Gastrocnemius medialis (tissue), 4 donors: ENCODE results near the gene XG. TPM values are rescaled to one million over a fixed set of nuclear protein-coding genes. Genes with fewer than 3 reads are reported as not detected.
"Not testable (repeated sequence)": the region's sequence is repeated elsewhere in the genome, so short reads cannot be mapped to it uniquely, and the experiment has no call there.

Experiments
- ATAC-seq, 2 donors: fragments of 150-250 bp; one replicate each; pipeline ENCODE4 v1.9.1; 2016
- DNase-seq, 2 donors: peaks; one replicate each; pipeline ENCODE4 v3.0.0-alpha.2; 2019
- H3K27ac ChIP-seq, 4 donors: fragments of 200-600 bp; sonication (generic); 1 replicate in 1 of 4; 2 replicates in 3 of 4; pipeline ENCODE4 v1.5.1; 2016 to 2018; ENCODE audit warnings: mild to moderate bottlenecking in 2 of 4, moderate library complexity in 1 of 4
- H3K27me3 ChIP-seq, 3 donors: fragments of 200-600 bp; sonication (generic) in 2 of 3; 1 replicate in 1 of 3; 2 replicates in 2 of 3; pipeline versions ENCODE4 v1.5.1 to v1.6.0; 2016 to 2019; ENCODE audit warnings: mild to moderate bottlenecking in 1 of 3, moderate library complexity in 1 of 3
- H3K36me3 ChIP-seq, 2 donors: fragments of 200-600 bp; sonication (generic) in 1 of 2; one replicate each; pipeline ENCODE4 v1.5.1; 2017 to 2018
- H3K4me1 ChIP-seq, 2 donors: fragments of 200-600 bp; sonication (generic) in 1 of 2; one replicate each; pipeline ENCODE4 v1.5.1; 2016 to 2017; ENCODE audit warnings: mild to moderate bottlenecking in 2 of 2
- H3K4me3 ChIP-seq, 4 donors: fragments of 200-600 bp; sonication (generic) in 3 of 4; 1 replicate in 1 of 4; 2 replicates in 3 of 4; pipeline ENCODE4 v1.5.1; 2016 to 2019; ENCODE audit warnings: mild to moderate bottlenecking in 2 of 4
- H3K9me3 ChIP-seq, 3 donors: fragments of 200-600 bp; sonication (generic) in 2 of 3; 1 replicate in 1 of 3; 2 replicates in 2 of 3; pipeline ENCODE4 v1.5.1; 2016 to 2019
- CTCF ChIP-seq, 5 experiments: fragments of 450-650 bp in 3 of 5; fragments of 200-600 bp in 2 of 5; sonication (generic) in 2 of 5; IDR thresholded peaks in 4 of 5; conservative IDR thresholded peaks in 1 of 5; 1 replicate in 4 of 5; 2 replicates in 1 of 5; pipeline ENCODE4 v1.5.1; 2016 to 2019; ENCODE audit warnings: antibody characterized with exemption in 5 of 5, mild to moderate bottlenecking in 3 of 5, moderate library complexity in 3 of 5
- POLR2A ChIP-seq, 2 donors: fragments of 450-650 bp; IDR thresholded peaks; one replicate each; pipeline ENCODE4 v1.6.1; 2017; ENCODE audit warnings: antibody characterized with exemption in 2 of 2, mild to moderate bottlenecking in 2 of 2, moderate library complexity in 2 of 2
- in situ Hi-C, 4 donors: fragments of 200-750 bp; cut with MboI; loops; one replicate each; pipeline versions ENCODE4 v1.15.0 to v1.8.0; 2017; ENCODE audit warnings: low sequenced_read_pairs in 4 of 4
- intact Hi-C: fragments of 100-400 bp; cut with DNase I; formaldehyde crosslinking; loops from one replicate; pipeline ENCODE4 v1.15.1; 2023; ENCODE audit warnings: low total_unique reads
- total RNA-seq, 4 donors: library from RNA; depleted of rRNA; stranded (reverse); fragments of >200 nt; gene quantifications; one replicate each; pipeline versions ENCODE4 v1.1.0 to v1.2.3, GENCODE V29; 2016

Gene XG
- total RNA-seq, 4 donors from 2014 or later, result 0.97 to 2.4 (median 1.9) TPM

GRCh38 chrX:2741386-2741785 is 10.5 kb upstream of the XG start:
- H3K4me1 ChIP-seq, result no peaks in the 10 kb centered on the region
- H3K27ac ChIP-seq, result no peak overlapping the region
- ATAC-seq, result no peak
- H3K9me3 ChIP-seq, result no peaks in the 10 kb centered on the region
- DNase-seq, result no peak
- in situ Hi-C loops (no loop called here), intact Hi-C loops (no loop called here)
- TF ChIP-seq POLR2A (IDR thresholded peaks at IDR 0.05), result no peak
- TF ChIP-seq CTCF (IDR thresholded peaks at IDR 0.05 in 4 of 5, conservative IDR thresholded peaks at IDR 0.05 in 1 of 5), result no peak
- no peaks in the 10 kb centered on the region for H3K27me3 ChIP-seq
- H3K4me3 ChIP-seq, result no peak overlapping the region
- H3K36me3 ChIP-seq, result peaks cover 0 to 30% of the 10 kb centered on the region in 2 donors

GRCh38 chrX:2746250-2746649 is 5.6 kb upstream of the XG start:
- H3K27me3 ChIP-seq, H3K4me1 ChIP-seq, H3K4me3 ChIP-seq, H3K9me3 ChIP-seq, H3K36me3 ChIP-seq, in situ Hi-C loops, intact Hi-C loops, DNase-seq, ATAC-seq: not testable (repeated sequence)
- peak overlapping the region in 1 of 4 donors; percentile 7 for H3K27ac ChIP-seq

- no peak overlapping the region for H3K27ac ChIP-seq
- DNase-seq (peak in 1 of 2 donors; percentile 22), ATAC-seq (no peak)
- no peaks in the 10 kb centered on the region for H3K27me3 ChIP-seq
- no peak overlapping the region for H3K4me3 ChIP-seq
- no peaks in the 10 kb centered on the region for H3K4me1 ChIP-seq
- in situ Hi-C loops, result no loop called here
- intact Hi-C loops, result no loop called here
- no peaks in the 10 kb centered on the region for H3K9me3 ChIP-seq
- H3K36me3 ChIP-seq, result no peaks in the 10 kb centered on the region
- TF ChIP-seq CTCF (IDR thresholded peaks at IDR 0.05 in 4 of 5, conservative IDR thresholded peaks at IDR 0.05 in 1 of 5), result no peak
Measured at GRCh38 chrX:2748171-2748814, 3.5 kb upstream of the XG start.

GRCh38 chrX:2748815-2749188 is 3.0 kb upstream of the XG start:
- Histone ChIP-seq H3K36me3 (no peaks in the 10 kb centered on the region), H3K9me3 (no peaks in the 10 kb centered on the region), H3K27me3 (peaks cover 0 to under 1% (median 0%) of the 10 kb centered on the region in 3 donors), H3K4me3 (no peak overlapping the region), H3K27ac (no peak overlapping the region), H3K4me1 (no peaks in the 10 kb centered on the region)
- TF ChIP-seq POLR2A (IDR thresholded peaks at IDR 0.05) (no peak), CTCF (IDR thresholded peaks at IDR 0.05 in 4 of 5, conservative IDR thresholded peaks at IDR 0.05 in 1 of 5) (no peak)
- intact Hi-C loops (no loop called here), in situ Hi-C loops (no loop called here)
- DNase-seq (no peak), ATAC-seq (no peak)

GRCh38 chrX:2751291-2751690 is 549 bp upstream of the XG start:
- Histone ChIP-seq H3K27me3 (peaks cover 0 to 6% (median 3%) of the 10 kb centered on the region in 3 donors), H3K36me3 (no peaks in the 10 kb centered on the region), H3K9me3 (no peaks in the 10 kb centered on the region), H3K4me3 (no peak overlapping the region), H3K4me1 (no peaks in the 10 kb centered on the region), H3K27ac (no peak overlapping the region)
- TF ChIP-seq POLR2A (IDR thresholded peaks at IDR 0.05), result no peak
- TF ChIP-seq CTCF (IDR thresholded peaks at IDR 0.05 in 4 of 5, conservative IDR thresholded peaks at IDR 0.05 in 1 of 5), result no peak
- ATAC-seq (no peak), DNase-seq (no peak)
- intact Hi-C loops (no loop called here), in situ Hi-C loops (no loop called here)

GRCh38 chrX:2752441-2752840 is 601 bp downstream of the XG start:
- H3K36me3 ChIP-seq, in situ Hi-C loops, intact Hi-C loops, H3K4me1 ChIP-seq, H3K27ac ChIP-seq, H3K9me3 ChIP-seq, H3K27me3 ChIP-seq, H3K4me3 ChIP-seq, ATAC-seq, DNase-seq: not testable (repeated sequence)

GRCh38 chrX:2755163-2755715 is 3.4 kb downstream of the XG start:
- in situ Hi-C loops, intact Hi-C loops, H3K4me3 ChIP-seq, H3K27me3 ChIP-seq, H3K36me3 ChIP-seq, H3K27ac ChIP-seq, H3K4me1 ChIP-seq, H3K9me3 ChIP-seq, ATAC-seq, DNase-seq: not testable (repeated sequence)
